OCI-LY3 (cell line): Measurements from ENCODE around the gene NRP1.

Experiments
- H2AFZ ChIP-seq: fragments of 200-600, 300-600 bp; shearing (Covaris generic); 2 replicates; pipeline ENCODE4 v1.6.0; 2014; ENCODE audit warnings: antibody characterized with exemption, low read depth, low read length
- H3K27ac ChIP-seq: fragments of 200-600, 300-600 bp; sonication (generic); 2 replicates; pipeline ENCODE4 v1.5.1; 2014; ENCODE audit warnings: mild to moderate bottlenecking, low read length, moderate library complexity, mixed read lengths
- H3K27me3 ChIP-seq: fragments of 200-600, 300-600 bp; sonication (generic); 2 replicates; pipeline ENCODE4 v1.6.1; 2014; ENCODE audit warnings: low read depth, low read length, mixed read lengths
- H3K36me3 ChIP-seq: fragments of 200-600, 300-600 bp; sonication (generic); replicated peaks from 2 replicates; pipeline ENCODE3; 2014; ENCODE audit warnings: low read depth, low read length, mixed read lengths
- H3K4me1 ChIP-seq: fragments of 300-600, 200-600 bp; sonication (generic); 2 replicates; pipeline ENCODE4 v1.6.1; 2014; ENCODE audit warnings: low read length, mixed read lengths
- H3K4me2 ChIP-seq: fragments of 200-600, 300-600 bp; sonication (generic); 2 replicates; pipeline ENCODE4 v1.6.1; 2014; ENCODE audit warnings: low read length, mixed read lengths
- H3K4me3 ChIP-seq: fragments of 300-600, 200-600 bp; sonication (generic); 2 replicates; pipeline ENCODE4 v1.5.1; 2014; ENCODE audit warnings: antibody characterized with exemption, mild to moderate bottlenecking, low read length, moderate library complexity
- H3K79me2 ChIP-seq: fragments of 300-600, 200-600 bp; shearing (Covaris generic); 2 replicates; pipeline ENCODE4 v1.6.1; 2014; ENCODE audit warnings: mild to moderate bottlenecking, low read length, mixed read lengths
- H3K9ac ChIP-seq: fragments of 300-600, 200-600 bp; shearing (Covaris generic); 2 replicates; pipeline ENCODE4 v1.6.0; 2014; ENCODE audit warnings: mild to moderate bottlenecking, low read length, moderate library complexity
- H3K9me3 ChIP-seq: fragments of 200-600, 300-600 bp; shearing (Covaris generic); 2 replicates; pipeline ENCODE4 v1.6.1; 2014; ENCODE audit warnings: low read length, mixed read lengths; ENCODE audit not compliant: insufficient read depth
- H4K20me1 ChIP-seq: fragments of 200-600, 300-600 bp; sonication (generic); 2 replicates; pipeline ENCODE4 v1.6.1; 2016; ENCODE audit warnings: low read length, mixed read lengths; ENCODE audit not compliant: insufficient read depth
- EZH2phosphoT487 ChIP-seq: fragments of 200-600 bp; shearing (Covaris generic); IDR thresholded peaks from 2 replicates; pipeline ENCODE4 v1.6.1; 2018; ENCODE audit warnings: antibody characterized with exemption, mixed run types, low read depth
- TF ChIP-seq, protein P1 (sequence below): fragments of 200-600, 300-600 bp; sonication (generic); IDR thresholded peaks from 2 replicates; pipeline ENCODE4 v1.5.1; 2014; ENCODE audit warnings: antibody characterized with exemption, low read length, low read depth

NRP1 gene

DNA sequence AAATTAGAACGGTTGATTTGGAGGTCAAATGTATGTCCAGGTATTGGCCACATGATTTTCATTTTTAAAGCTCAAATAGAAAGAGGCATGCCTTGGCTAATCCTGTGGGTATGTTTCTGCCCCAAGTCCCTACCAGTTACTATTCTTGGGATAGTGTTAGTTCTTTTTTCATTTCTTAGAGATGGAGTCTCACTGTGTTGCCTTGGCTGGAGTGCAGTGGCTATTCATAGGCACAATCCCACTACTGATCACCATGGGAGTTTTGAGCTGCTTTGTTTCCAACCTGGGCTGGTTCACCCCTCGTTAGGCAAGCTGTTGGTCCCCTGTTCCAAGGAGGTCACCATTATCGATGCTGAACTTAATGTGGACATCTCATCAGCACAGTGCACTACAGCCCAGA lies 46.3 kb downstream of the NRP1 start:
- Histone ChIP-seq H3K4me2 (no peak overlapping the region), H2AFZ (no peak overlapping the region), H3K9ac (no peak overlapping the region), H3K4me1 (no peaks in the 10 kb centered on the region), H3K27me3 (no peaks in the 10 kb centered on the region), H3K27ac (no peak overlapping the region), H4K20me1 (no peaks in the 10 kb centered on the region), H3K4me3 (no peak overlapping the region), H3K79me2 (no peaks in the 10 kb centered on the region), H3K9me3 (no peaks in the 10 kb centered on the region), H3K36me3 (no peaks in the 10 kb centered on the region)
- TF ChIP-seq EZH2phosphoT487: no peak
- TF ChIP-seq, protein P1, sequence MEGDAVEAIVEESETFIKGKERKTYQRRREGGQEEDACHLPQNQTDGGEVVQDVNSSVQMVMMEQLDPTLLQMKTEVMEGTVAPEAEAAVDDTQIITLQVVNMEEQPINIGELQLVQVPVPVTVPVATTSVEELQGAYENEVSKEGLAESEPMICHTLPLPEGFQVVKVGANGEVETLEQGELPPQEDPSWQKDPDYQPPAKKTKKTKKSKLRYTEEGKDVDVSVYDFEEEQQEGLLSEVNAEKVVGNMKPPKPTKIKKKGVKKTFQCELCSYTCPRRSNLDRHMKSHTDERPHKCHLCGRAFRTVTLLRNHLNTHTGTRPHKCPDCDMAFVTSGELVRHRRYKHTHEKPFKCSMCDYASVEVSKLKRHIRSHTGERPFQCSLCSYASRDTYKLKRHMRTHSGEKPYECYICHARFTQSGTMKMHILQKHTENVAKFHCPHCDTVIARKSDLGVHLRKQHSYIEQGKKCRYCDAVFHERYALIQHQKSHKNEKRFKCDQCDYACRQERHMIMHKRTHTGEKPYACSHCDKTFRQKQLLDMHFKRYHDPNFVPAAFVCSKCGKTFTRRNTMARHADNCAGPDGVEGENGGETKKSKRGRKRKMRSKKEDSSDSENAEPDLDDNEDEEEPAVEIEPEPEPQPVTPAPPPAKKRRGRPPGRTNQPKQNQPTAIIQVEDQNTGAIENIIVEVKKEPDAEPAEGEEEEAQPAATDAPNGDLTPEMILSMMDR: no peak

DNA sequence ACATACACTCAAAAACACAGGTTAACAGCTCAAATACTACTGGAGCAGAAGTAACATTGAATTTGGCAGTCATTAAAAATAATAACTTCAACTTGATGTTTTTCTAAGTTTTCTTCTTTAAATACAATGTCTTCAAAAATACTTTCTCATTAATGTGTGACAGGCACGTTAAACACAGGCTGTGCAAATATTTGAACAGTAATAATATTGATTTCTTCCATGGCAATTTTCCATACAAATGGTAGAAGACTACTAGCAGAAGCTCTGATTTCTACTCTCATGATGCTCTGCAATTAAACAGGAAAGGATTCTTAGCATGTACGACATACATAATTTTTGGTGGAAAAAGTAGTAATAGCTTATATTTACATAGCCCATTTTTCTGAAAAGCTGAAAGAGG lies 47.4 kb downstream of the NRP1 start:
- no peaks in the 10 kb centered on the region for H3K9me3 ChIP-seq
- no peaks in the 10 kb centered on the region for H3K36me3 ChIP-seq
- H3K27ac ChIP-seq: no peak overlapping the region
- H3K4me1 ChIP-seq: no peaks in the 10 kb centered on the region
- H3K27me3 ChIP-seq: no peaks in the 10 kb centered on the region
- H3K4me2 ChIP-seq: no peak overlapping the region
- H4K20me1 ChIP-seq: no peaks in the 10 kb centered on the region
- H3K9ac ChIP-seq: no peak overlapping the region
- no peaks in the 10 kb centered on the region for H3K79me2 ChIP-seq
- no peak overlapping the region for H3K4me3 ChIP-seq
- TF ChIP-seq, protein P1: no peak
- no peak for TF ChIP-seq EZH2phosphoT487
- no peak overlapping the region for H2AFZ ChIP-seq

DNA sequence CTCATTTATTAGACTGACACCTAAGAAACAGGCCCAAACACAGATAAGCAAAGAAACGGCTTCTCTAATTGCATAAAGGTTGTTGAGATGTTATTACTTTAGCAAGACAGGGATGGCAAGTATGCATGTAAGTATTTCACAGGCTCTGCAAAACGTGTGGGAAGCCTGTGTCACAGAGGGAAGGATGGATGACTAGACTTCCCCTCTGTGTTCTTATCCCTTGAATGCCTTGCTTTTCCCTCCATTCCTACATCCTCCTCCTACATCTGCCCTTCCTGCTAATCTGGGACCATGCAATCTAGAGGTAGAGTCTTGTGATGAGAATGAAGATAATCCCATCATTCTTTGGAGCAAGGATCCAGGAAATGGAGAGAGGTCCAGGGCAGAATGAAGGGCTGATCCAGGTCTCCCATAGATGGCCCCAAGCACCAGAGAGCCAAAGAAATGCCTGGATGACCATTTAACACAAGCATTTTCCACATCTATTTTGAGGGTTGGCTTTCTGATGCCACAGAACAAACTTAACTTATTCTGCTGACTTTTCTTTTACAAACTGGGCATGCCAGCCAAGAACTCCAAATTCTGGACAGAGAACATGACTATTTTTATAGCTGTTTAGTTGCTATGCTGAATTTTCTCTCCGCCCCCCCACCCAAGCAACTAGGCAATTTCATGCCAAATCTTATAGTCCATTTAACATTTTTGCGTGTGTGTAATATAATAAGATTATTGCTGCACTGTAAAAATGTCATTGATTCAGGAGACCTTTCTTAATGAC lies 48.1 kb downstream of the NRP1 start:
- no peaks in the 10 kb centered on the region for H3K9me3 ChIP-seq
- H3K27me3 ChIP-seq: no peaks in the 10 kb centered on the region
- TF ChIP-seq, protein P1: no peak
- no peak for TF ChIP-seq EZH2phosphoT487
- no peaks in the 10 kb centered on the region for H3K79me2 ChIP-seq
- no peak overlapping the region for H3K4me3 ChIP-seq
- no peaks in the 10 kb centered on the region for H3K4me1 ChIP-seq
- no peaks in the 10 kb centered on the region for H3K36me3 ChIP-seq
- no peak overlapping the region for H3K4me2 ChIP-seq
- H2AFZ ChIP-seq: no peak overlapping the region
- H4K20me1 ChIP-seq: no peaks in the 10 kb centered on the region
- no peak overlapping the region for H3K9ac ChIP-seq
- no peak overlapping the region for H3K27ac ChIP-seq

DNA sequence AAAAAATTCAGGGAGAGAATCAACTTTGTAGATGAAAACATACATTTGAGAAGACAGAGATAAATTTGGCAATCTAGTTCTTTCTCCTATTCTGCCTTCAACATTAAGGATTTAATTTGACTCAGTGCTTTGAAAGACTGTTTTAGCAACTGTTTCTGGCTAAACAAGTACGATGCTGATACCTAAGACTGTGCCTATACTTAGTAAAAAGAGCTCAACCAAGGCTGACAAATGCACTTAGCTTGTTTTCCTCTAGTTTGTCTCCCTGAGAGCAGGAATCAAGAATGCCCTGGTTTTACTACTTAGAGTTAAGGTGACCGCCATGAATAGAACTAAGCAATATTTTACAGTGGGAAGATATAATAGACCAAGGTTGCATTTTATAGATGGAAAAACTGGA lies 49.5 kb downstream of the NRP1 start:
- no peaks in the 10 kb centered on the region for H3K9me3 ChIP-seq
- no peak overlapping the region for H3K27ac ChIP-seq
- H3K27me3 ChIP-seq: no peaks in the 10 kb centered on the region
- H3K4me2 ChIP-seq: no peak overlapping the region
- H3K79me2 ChIP-seq: no peaks in the 10 kb centered on the region
- TF ChIP-seq, protein P1: no peak
- no peak for TF ChIP-seq EZH2phosphoT487
- no peaks in the 10 kb centered on the region for H3K4me1 ChIP-seq
- H4K20me1 ChIP-seq: no peaks in the 10 kb centered on the region
- H3K9ac ChIP-seq: no peak overlapping the region
- no peaks in the 10 kb centered on the region for H3K36me3 ChIP-seq
- no peak overlapping the region for H3K4me3 ChIP-seq
- no peak overlapping the region for H2AFZ ChIP-seq
